ENCODE data around the gene ZNF543. TPM values are rescaled to one million over a fixed set of nuclear protein-coding genes. Genes with fewer than 3 reads are reported as not detected.
A peak's percentile ranks its signal among the peaks of the same experiment; 100 is the strongest.

Gene ZNF543
- total and polyA plus RNA-seq, 2 of the 13 experiments (the other 11 are each of a cell fraction or from before 2014, with no cell fraction given), result 2.1 to 8.9 TPM

- no peak for FAIRE-seq
- H3K4me3 ChIP-seq (replicated peaks in 1 of 3; ENCODE audit: insufficient read depth in 1 of 3, low read depth in 2 of 3, low read length in 3 of 3), result no peak overlapping the region
- H4K20me1 ChIP-seq (ENCODE audit: insufficient read depth, low read length), result no peaks in the 10 kb centered on the region
- H3K4me1 ChIP-seq (ENCODE audit: insufficient read depth, low read length), result peaks cover 6% of the 10 kb centered on the region; the same call in 1 of the 2 replicates
- peak; percentile 29 for DNase-seq (ENCODE audit: low spot score)
- no peak overlapping the region for H2AFZ ChIP-seq (ENCODE audit: low read length)
- H3K9me3 ChIP-seq (ENCODE audit: low read length), result no peaks in the 10 kb centered on the region
- H3K36me3 ChIP-seq (replicated peaks in 1 of 2; ENCODE audit: control insufficient read depth in 1 of 2, insufficient read depth in 2 of 2, low read length in 2 of 2), result peaks cover under 1 to 1% of the 10 kb centered on the region in 2 experiments; a peak in 1 of 5 replicates
- H3K79me2 ChIP-seq (ENCODE audit: insufficient read depth, low read length), result no peaks in the 10 kb centered on the region
- no peak overlapping the region for H3K4me2 ChIP-seq (ENCODE audit: low read depth, low read length)
- H3K27me3 ChIP-seq (ENCODE audit: control insufficient read depth in 1 of 2, insufficient read depth in 2 of 2, low read length in 2 of 2), result no peaks in the 10 kb centered on the region; a peak in 1 of 5 replicates
- POLR2A ChIA-PET, result interaction anchor here (0.7 kb wide), 1 partner anchor 494 kb away, joined by 4 read pairs; the partner anchor contains the start of genes PEG3 and ZIM2
- BruUV-seq (replicated peaks), result no TSS peak
- intact Hi-C loops (cut with micrococcal nuclease; ENCODE audit: unreplicated experiment), result no loop called here
- in situ Hi-C loops (cut with HindIII; ENCODE audit: extremely low pct_ligation_motif_present, low pct_unique_long_range_greater_than_20kb), result no loop called here
- ATAC-seq, result no peak; the same call in 2 of the 3 replicates
- TF ChIP-seq REST (IDR thresholded peaks at IDR 0.05; ENCODE audit: borderline replicate concordance in 1 of 2, low read depth in 1 of 2, low read length in 2 of 2), result no peak
- no peak for TF ChIP-seq NRL (CRISPR knock-in tag; IDR thresholded peaks at IDR 0.05; ENCODE audit: borderline replicate concordance)
- TF ChIP-seq CBX5 (CRISPR knock-in tag; IDR thresholded peaks at IDR 0.05; ENCODE audit: borderline replicate concordance), result no peak
- no peak for TF ChIP-seq IRF2 (CRISPR knock-in tag; IDR thresholded peaks at IDR 0.05)
- TF ChIP-seq ZSCAN31 (CRISPR knock-in tag; IDR thresholded peaks at IDR 0.05; ENCODE audit: low read depth), result no peak
- TF ChIP-seq SETDB1 (CRISPR knock-in tag; IDR thresholded peaks at IDR 0.05; ENCODE audit: borderline replicate concordance), result no peak
- no peak for TF ChIP-seq NFE2L1 (CRISPR knock-in tag; IDR thresholded peaks at IDR 0.05; ENCODE audit: borderline replicate concordance)
- no peak for TF ChIP-seq ARID3A (IDR thresholded peaks at IDR 0.05; ENCODE audit: low read depth, low read length)
- TF ChIP-seq HOXA5 (CRISPR knock-in tag; IDR thresholded peaks at IDR 0.05), result no peak
- TF ChIP-seq SYNCRIP (IDR thresholded peaks at IDR 0.05; ENCODE audit: insufficient read depth, low read depth, low read length), result no peak
- TF ChIP-seq ZNF687 (CRISPR knock-in tag; IDR thresholded peaks at IDR 0.05), result no peak
- WGBS (ENCODE audit: low lambda C conversion rate), result 70% methylated on average over 4 of the region's 4 CpGs
- H3K27ac ChIP-seq (ENCODE audit: extremely low read length, insufficient read depth, low read length), result no peak overlapping the region
- CTCF ChIA-PET (ENCODE audit: low intra/inter-chr PET ratio, low total read pairs), result no interaction called here
- no peak overlapping the region for H3K9ac ChIP-seq (ENCODE audit: insufficient read depth, low read depth, low read length)
Measured at GRCh38 chr19:57334191-57334590, 13.9 kb downstream of the ZNF543 start.
